ENCODE results near the gene HOXC6.
A peak's percentile ranks its signal among the peaks of the same experiment; 100 is the strongest.

HOXC6 gene

DNA sequence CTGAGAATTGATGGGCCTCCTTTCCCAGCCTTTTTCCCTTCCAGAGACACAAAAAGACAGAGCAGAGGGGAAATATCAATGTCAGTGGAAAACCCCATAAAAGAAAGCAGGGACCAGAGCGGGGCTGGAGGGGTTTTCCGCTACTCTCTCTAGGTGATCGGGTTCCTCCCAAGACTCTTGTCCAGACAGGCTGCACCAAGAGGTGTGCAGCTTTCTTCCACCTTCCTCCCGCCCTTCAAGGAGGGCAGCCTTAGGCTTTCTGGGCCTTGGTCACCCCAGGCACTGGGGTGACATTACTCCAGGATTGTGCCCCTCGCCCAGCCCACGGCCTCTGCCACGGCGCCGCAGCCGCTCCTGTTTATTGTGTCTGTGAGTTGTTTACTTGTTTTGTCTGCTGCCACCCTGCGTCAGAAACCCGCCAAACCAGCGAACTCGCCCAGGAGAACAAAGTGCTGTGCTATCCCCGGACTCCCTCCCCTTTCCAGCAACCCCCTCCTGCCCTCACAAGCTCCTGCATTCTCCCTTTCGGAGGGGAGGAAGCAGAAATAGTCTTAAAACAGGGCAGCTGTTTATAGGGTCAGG lies 6.7 kb upstream of the HOXC6 start:
- H3K36me3 Mint-ChIP-seq = peaks cover 2% of the 10 kb centered on the region
- H3K27me3 Mint-ChIP-seq = peaks cover 26% of the 10 kb centered on the region
- no peak overlapping the region for H3K27ac Mint-ChIP-seq
- peaks cover 19% of the 10 kb centered on the region for H3K4me1 Mint-ChIP-seq
- DNase-seq (ENCODE audit: low spot score in 2 of 2) (no peak), ATAC-seq (ENCODE audit: low read depth) (peak; percentile 21)
- H3K9me3 Mint-ChIP-seq = peaks cover 1% of the 10 kb centered on the region
- no peak overlapping the region for H3K4me3 Mint-ChIP-seq

- no peaks in the 10 kb centered on the region for H3K9me3 Mint-ChIP-seq
- H3K36me3 Mint-ChIP-seq = no peaks in the 10 kb centered on the region
- H3K27ac Mint-ChIP-seq = no peak overlapping the region
- H3K27me3 Mint-ChIP-seq = peaks cover 26% of the 10 kb centered on the region
- H3K4me1 Mint-ChIP-seq = peaks cover 8% of the 10 kb centered on the region
- no peak for ATAC-seq (ENCODE audit: low read depth)
- H3K4me3 Mint-ChIP-seq = no peak overlapping the region
- no peak for DNase-seq (ENCODE audit: low spot score in 2 of 2)
Measured at GRCh38 chr12:54022960-54023884, 5.0 kb upstream of the HOXC6 start.

DNA sequence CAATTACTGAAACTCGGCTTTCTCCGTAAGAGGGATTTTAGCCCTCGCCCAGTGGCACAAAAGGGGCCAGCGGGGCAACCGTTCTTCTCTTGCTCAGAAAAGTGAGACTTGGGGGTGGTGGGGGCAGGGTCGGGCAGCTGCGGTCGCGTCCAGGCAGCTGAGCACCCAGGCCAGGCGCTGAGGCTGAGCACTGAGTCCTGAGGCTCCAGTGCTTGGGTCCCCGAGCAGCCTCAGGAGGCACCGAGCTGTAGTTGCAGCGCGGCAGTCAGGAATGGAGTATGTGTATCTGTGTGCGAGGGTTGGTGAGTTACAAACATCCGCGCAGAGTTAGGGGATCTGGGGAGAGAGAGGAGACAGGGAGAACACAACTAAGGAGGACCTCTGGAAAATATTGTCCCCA lies 4.1 kb upstream of the HOXC6 start:
- Mint-ChIP-seq H3K4me1 (peaks cover 8% of the 10 kb centered on the region), H3K9me3 (no peaks in the 10 kb centered on the region)

DNA sequence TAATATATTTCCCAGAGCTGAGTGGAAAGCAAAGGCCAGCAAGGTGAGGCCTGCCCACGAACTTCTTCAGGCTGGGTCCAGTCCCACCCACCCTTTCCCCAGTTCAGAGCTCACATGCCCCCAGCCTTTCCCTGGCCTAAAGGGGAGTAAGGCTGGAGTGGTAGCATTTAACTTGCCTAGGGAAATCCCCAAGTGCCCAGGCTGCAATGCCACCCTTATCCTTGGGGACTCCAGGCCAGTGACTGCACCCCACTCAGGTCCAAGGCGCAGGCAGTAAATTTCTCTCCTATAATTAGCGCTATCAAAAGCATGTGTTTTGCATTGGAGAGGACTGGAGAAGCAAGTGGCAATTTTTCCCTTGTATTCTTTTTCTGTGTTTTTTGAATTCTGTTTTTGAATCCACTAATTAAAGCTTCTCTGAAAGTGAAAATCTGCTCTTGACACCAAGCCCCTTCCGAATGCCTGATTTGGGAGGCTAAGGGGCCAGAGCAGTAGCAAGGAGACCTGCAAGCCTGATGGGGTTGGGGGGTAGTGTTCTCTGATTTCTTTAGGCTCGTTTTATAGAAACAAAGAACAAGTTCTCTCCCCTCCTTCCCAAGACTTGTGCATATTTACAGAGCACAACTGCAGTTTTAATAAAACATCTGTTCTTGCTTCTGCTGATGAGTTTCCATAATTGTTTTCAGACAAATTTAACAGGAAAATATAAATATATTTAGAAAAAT lies 3.5 kb upstream of the HOXC6 start:
- DNase-seq (ENCODE audit: low spot score in 2 of 2) (no peak), ATAC-seq (ENCODE audit: low read depth) (no peak)
- peaks cover 30% of the 10 kb centered on the region for H3K27me3 Mint-ChIP-seq
- no peak overlapping the region for H3K27ac Mint-ChIP-seq
- H3K36me3 Mint-ChIP-seq = no peaks in the 10 kb centered on the region
- no peaks in the 10 kb centered on the region for H3K9me3 Mint-ChIP-seq
- H3K4me3 Mint-ChIP-seq = no peak overlapping the region
- peaks cover 8% of the 10 kb centered on the region for H3K4me1 Mint-ChIP-seq

More for the DNA sequence above, 4.1 kb upstream of the HOXC6 start:
- H3K36me3 Mint-ChIP-seq = no peaks in the 10 kb centered on the region
- peaks cover 30% of the 10 kb centered on the region for H3K27me3 Mint-ChIP-seq
- no peak overlapping the region for H3K27ac Mint-ChIP-seq
- DNase-seq (ENCODE audit: low spot score in 2 of 2) = no peak
- H3K4me3 Mint-ChIP-seq = no peak overlapping the region
- ATAC-seq (ENCODE audit: low read depth) = no peak

GRCh38 chr12:54025499-54026405 lies 2.5 kb upstream of the HOXC6 start:
- no peak for DNase-seq (ENCODE audit: low spot score in 2 of 2)
- Mint-ChIP-seq H3K36me3 (no peaks in the 10 kb centered on the region), H3K4me1 (peaks cover 7% of the 10 kb centered on the region), H3K4me3 (no peak overlapping the region), H3K27ac (no peak overlapping the region), H3K9me3 (no peaks in the 10 kb centered on the region), H3K27me3 (peaks cover 32% of the 10 kb centered on the region)
- no peak for ATAC-seq (ENCODE audit: low read depth)

DNA sequence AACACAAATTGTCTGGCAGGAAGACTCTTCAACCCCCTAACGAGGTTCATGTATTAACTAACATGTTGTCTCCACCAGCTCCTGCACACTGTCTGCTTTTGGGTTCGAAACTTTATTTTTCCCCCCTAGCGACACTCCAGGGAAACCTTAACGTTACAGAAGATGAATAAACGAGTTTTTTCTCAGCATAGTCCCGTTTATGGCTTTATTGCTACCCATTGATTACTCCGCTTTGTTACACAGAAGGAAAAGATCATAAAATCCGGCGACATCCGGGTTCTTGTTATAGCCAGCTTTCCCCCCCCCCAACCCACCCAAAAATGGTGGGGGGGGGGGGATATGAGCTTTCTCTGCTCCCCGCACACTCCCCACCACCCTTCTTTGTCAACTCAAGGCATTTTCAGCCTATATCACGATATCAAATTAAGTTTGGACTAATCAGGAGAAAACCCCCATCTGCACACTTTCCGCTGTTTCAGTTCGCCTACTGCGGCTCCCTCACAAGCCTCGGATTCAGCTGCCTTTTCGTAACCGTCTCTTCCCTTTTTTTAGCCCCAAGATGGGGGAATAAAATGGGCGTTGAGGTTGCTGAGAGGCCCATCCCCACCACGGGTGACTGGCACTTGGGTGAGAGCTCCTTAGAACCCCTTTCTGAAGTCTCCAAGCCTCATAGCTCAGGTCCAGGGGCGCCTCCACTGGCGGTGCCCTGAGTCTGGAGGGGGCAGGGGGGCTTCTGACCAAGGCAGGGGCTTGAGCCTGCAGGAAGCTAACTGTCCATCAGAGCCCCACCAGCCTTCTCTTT lies 1.4 kb upstream of the HOXC6 start:
- DNase-seq (ENCODE audit: low spot score in 2 of 2) (no peak), ATAC-seq (ENCODE audit: low read depth) (no peak)
- H3K9me3 Mint-ChIP-seq = no peaks in the 10 kb centered on the region
- H3K27me3 Mint-ChIP-seq = peaks cover 30% of the 10 kb centered on the region
- H3K27ac Mint-ChIP-seq = no peak overlapping the region
- no peak overlapping the region for H3K4me3 Mint-ChIP-seq
- H3K36me3 Mint-ChIP-seq = no peaks in the 10 kb centered on the region
- H3K4me1 Mint-ChIP-seq = peaks cover 3% of the 10 kb centered on the region

DNA sequence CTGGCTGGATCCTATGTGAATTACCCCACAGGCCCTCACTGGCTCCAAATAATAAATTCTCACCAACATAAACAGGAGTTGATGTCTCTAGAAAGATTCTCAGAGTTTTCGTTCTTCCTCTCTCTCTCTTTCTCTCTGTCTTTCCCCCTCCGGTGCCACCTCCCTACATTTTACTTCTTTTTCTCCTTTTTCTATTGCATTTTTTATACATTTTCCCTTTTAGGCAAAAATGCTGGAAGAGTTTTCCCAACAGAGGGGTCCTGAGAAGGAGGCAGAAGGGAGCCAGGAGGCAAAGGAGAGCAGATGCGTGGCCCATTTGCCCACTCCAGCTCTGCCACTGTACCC lies 826 bp upstream of the HOXC6 start:
- no peak for ATAC-seq (ENCODE audit: low read depth)
- H3K4me3 Mint-ChIP-seq = no peak overlapping the region

GRCh38 chr12:54029529-54030441 lies 1.5 kb downstream of the HOXC6 start:
- ATAC-seq (ENCODE audit: low read depth) (no peak), DNase-seq (ENCODE audit: low spot score in 2 of 2) (no peak)
- peaks cover 8% of the 10 kb centered on the region for H3K4me1 Mint-ChIP-seq
- H3K27ac Mint-ChIP-seq = no peak overlapping the region
- no peaks in the 10 kb centered on the region for H3K36me3 Mint-ChIP-seq
- peaks cover 30% of the 10 kb centered on the region for H3K27me3 Mint-ChIP-seq
- H3K9me3 Mint-ChIP-seq = peaks cover 3% of the 10 kb centered on the region
- H3K4me3 Mint-ChIP-seq = no peak overlapping the region

More for the DNA sequence above, 826 bp upstream of the HOXC6 start:
- H3K36me3 Mint-ChIP-seq = no peaks in the 10 kb centered on the region
- no peak overlapping the region for H3K27ac Mint-ChIP-seq
- H3K9me3 Mint-ChIP-seq = no peaks in the 10 kb centered on the region
- no peak for DNase-seq (ENCODE audit: low spot score in 2 of 2)
- peaks cover 3% of the 10 kb centered on the region for H3K4me1 Mint-ChIP-seq
- peaks cover 35% of the 10 kb centered on the region for H3K27me3 Mint-ChIP-seq

DNA sequence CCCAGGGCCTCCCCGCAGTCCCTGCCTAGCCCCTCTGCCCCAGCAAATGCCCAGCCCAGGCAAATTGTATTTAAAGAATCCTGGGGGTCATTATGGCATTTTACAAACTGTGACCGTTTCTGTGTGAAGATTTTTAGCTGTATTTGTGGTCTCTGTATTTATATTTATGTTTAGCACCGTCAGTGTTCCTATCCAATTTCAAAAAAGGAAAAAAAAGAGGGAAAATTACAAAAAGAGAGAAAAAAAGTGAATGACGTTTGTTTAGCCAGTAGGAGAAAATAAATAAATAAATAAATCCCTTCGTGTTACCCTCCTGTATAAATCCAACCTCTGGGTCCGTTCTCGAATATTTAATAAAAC lies 2.2 kb downstream of the HOXC6 start:
- ATAC-seq (ENCODE audit: low read depth) (no peak), DNase-seq (ENCODE audit: low spot score in 2 of 2) (no peak)
- no peak overlapping the region for H3K4me3 Mint-ChIP-seq
- no peaks in the 10 kb centered on the region for H3K36me3 Mint-ChIP-seq
- H3K27me3 Mint-ChIP-seq = peaks cover 30% of the 10 kb centered on the region
- peaks cover 8% of the 10 kb centered on the region for H3K4me1 Mint-ChIP-seq
- H3K27ac Mint-ChIP-seq = no peak overlapping the region
- H3K9me3 Mint-ChIP-seq = peaks cover 3% of the 10 kb centered on the region

- peaks cover 8% of the 10 kb centered on the region for H3K4me1 Mint-ChIP-seq
- DNase-seq (ENCODE audit: low spot score in 2 of 2) (no peak), ATAC-seq (ENCODE audit: low read depth) (no peak)
- H3K36me3 Mint-ChIP-seq = no peaks in the 10 kb centered on the region
- peaks cover 3% of the 10 kb centered on the region for H3K9me3 Mint-ChIP-seq
- H3K4me3 Mint-ChIP-seq = no peak overlapping the region
- no peak overlapping the region for H3K27ac Mint-ChIP-seq
- H3K27me3 Mint-ChIP-seq = peaks cover 33% of the 10 kb centered on the region
Measured at GRCh38 chr12:54030889-54031471, 2.7 kb downstream of the HOXC6 start.

DNA sequence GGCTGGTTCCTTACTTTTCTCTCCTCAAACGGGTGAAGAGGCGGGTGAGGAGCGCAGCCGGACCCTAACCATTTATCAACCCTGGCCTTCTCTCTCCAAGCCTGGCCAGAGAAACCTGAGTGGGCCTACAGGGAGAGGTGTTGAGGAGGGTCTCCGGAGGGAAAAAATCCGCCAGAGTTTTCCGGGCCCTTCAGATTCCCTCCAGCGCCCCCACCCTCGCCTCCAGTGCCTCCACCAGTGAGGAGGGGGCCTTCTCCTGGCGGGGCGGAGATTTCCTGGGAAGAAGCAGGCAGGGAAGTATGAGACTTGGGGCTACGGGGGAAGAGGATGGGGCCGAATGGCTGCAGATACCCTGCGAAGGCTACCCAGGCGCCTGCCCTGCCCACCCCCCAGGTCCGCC lies 3.2 kb downstream of the HOXC6 start:
- no peaks in the 10 kb centered on the region for H3K36me3 Mint-ChIP-seq
- H3K9me3 Mint-ChIP-seq = peaks cover 3% of the 10 kb centered on the region
- DNase-seq (ENCODE audit: low spot score in 2 of 2) (no peak), ATAC-seq (ENCODE audit: low read depth) (no peak)
- no peak overlapping the region for H3K27ac Mint-ChIP-seq
- H3K4me1 Mint-ChIP-seq = peaks cover 8% of the 10 kb centered on the region
- H3K4me3 Mint-ChIP-seq = no peak overlapping the region
- H3K27me3 Mint-ChIP-seq = peaks cover 31% of the 10 kb centered on the region

DNA sequence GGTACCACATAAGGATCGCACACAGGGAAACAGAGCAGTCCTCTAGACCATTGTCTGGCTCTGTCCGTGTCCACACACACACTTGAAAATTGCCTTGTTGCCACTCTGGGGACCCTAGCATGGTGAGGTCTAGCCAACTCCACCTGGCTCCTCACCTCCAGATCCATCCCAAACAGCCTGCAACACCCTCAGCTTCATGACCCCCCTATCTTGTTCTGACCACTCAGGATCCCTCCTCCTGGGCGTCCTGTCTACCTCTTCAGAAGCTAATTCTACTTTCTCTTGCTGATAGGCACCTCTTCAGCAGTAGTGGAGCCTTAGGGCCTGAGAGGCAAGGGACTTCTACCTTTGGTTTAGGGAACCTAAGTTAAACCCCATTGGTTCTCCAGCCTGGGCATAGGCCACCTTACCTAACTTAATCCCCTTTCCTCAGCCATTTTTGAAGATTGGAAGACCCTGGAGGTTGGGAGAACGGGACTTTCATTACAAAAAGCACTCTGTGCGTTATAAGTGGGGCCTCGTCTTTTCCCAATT lies 3.9 kb downstream of the HOXC6 start:
- ATAC-seq (ENCODE audit: low read depth) (no peak), DNase-seq (ENCODE audit: low spot score in 2 of 2) (no peak)
- H3K27me3 Mint-ChIP-seq = peaks cover 28% of the 10 kb centered on the region
- peaks cover 3% of the 10 kb centered on the region for H3K9me3 Mint-ChIP-seq
- no peaks in the 10 kb centered on the region for H3K36me3 Mint-ChIP-seq
- no peak overlapping the region for H3K4me3 Mint-ChIP-seq
- H3K27ac Mint-ChIP-seq = peak overlapping the region; percentile 60
- peaks cover 8% of the 10 kb centered on the region for H3K4me1 Mint-ChIP-seq

All from memory B cell (primary cell).